ENCODE results near the gene MXD3.

DNA sequence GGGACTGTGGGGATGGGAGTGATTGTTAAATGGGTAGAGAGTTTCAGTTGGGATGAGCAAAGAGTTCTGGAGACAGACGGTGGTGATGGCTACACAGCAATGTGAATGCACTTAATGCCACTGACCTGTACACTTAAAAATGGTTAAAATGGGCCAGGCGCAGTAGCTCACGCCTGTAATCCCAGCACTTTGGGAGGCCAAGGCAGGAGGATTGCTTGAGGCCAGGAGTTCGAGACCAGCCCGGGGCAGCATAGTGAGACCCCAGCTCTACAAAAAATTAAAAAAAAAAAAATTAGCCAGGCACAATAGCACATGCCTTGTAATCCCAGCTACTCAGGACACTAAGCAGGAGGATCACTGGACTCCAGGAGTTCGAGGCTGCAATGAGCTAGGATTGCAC is 32.1 kb upstream of the MXD3 start:
- TF ChIP-seq, protein P1, sequence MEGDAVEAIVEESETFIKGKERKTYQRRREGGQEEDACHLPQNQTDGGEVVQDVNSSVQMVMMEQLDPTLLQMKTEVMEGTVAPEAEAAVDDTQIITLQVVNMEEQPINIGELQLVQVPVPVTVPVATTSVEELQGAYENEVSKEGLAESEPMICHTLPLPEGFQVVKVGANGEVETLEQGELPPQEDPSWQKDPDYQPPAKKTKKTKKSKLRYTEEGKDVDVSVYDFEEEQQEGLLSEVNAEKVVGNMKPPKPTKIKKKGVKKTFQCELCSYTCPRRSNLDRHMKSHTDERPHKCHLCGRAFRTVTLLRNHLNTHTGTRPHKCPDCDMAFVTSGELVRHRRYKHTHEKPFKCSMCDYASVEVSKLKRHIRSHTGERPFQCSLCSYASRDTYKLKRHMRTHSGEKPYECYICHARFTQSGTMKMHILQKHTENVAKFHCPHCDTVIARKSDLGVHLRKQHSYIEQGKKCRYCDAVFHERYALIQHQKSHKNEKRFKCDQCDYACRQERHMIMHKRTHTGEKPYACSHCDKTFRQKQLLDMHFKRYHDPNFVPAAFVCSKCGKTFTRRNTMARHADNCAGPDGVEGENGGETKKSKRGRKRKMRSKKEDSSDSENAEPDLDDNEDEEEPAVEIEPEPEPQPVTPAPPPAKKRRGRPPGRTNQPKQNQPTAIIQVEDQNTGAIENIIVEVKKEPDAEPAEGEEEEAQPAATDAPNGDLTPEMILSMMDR (IDR thresholded peaks at IDR 0.05), result no peak
- TF ChIP-seq ZFX (IDR thresholded peaks at IDR 0.05; ENCODE audit: borderline replicate concordance), result no peak

All from 22Rv1 (cell line).